ENCODE measurements around the gene EFCAB10.

GRCh38 chr7:105571891-105572290, 9.4 kb downstream of the EFCAB10 start:
- TF ChIP-seq POLR2A (IDR thresholded peaks at IDR 0.05) (no peak), CTCF (IDR thresholded peaks at IDR 0.05) (no peak)
